Measurements from ENCODE around the gene MS4A4E. TPM values are rescaled to one million over a fixed set of nuclear protein-coding genes. Genes with fewer than 3 reads are reported as not detected.

MS4A4E gene
- total RNA-seq, 4 donors from 2014 or later: 0.91 to 7.9 (median 2.8) TPM

DNA sequence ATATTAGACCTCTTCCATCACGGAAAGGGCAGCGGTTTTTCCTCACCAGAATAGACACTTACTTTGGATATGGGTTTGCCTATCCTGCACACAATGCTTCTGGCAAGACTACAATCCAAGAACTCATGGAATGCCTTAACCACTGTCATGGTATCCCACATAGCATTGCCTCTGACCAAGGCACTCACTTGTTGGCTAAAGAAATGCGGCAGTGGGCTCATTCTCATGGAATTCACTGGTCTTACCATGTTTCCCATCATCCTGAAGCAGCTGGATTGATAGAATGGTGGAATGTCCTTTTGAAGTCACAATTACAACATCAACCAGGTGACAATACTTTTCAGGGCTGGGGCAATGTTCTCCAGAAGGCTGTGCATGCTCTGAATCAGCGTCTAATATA, 20.8 kb downstream of the MS4A4E start:
- DNase-seq (ENCODE audit: extremely low spot score): no peak
- Histone ChIP-seq H3K9me3 (no peaks in the 10 kb centered on the region), H3K4me3 (no peak overlapping the region), H3K27ac (replicated peaks in 1 of 4) (no peak overlapping the region), H3K36me3 (no peaks in the 10 kb centered on the region), H3K4me1 (no peaks in the 10 kb centered on the region), H3K27me3 (no peaks in the 10 kb centered on the region)
- TF ChIP-seq POLR2AphosphoS5 (IDR thresholded peaks at IDR 0.05) (no peak), EP300 (IDR thresholded peaks at IDR 0.05) (no peak), POLR2A (IDR thresholded peaks at IDR 0.05; ENCODE audit: low read depth) (no peak), CTCF (IDR thresholded peaks at IDR 0.05) (no peak)
- WGBS: 89% methylated on average over 4 of the region's 4 CpGs
- intact Hi-C loops (cut with DNase I): no loop called here

- intact Hi-C loops (cut with DNase I): no loop called here
- H3K27ac ChIP-seq (replicated peaks in 1 of 4): no peak overlapping the region
- 77% methylated on average over 3 of the region's 3 CpGs for WGBS
- no peaks in the 10 kb centered on the region for H3K4me1 ChIP-seq
- TF ChIP-seq EP300 (IDR thresholded peaks at IDR 0.05) (no peak), POLR2AphosphoS5 (IDR thresholded peaks at IDR 0.05) (no peak), CTCF (IDR thresholded peaks at IDR 0.05) (no peak), POLR2A (IDR thresholded peaks at IDR 0.05; ENCODE audit: low read depth) (no peak)
- no peak for DNase-seq (ENCODE audit: extremely low spot score)
- no peaks in the 10 kb centered on the region for H3K27me3 ChIP-seq
- H3K9me3 ChIP-seq: no peaks in the 10 kb centered on the region
- H3K36me3 ChIP-seq: no peaks in the 10 kb centered on the region
- H3K4me3 ChIP-seq: no peak overlapping the region
Measured at GRCh38 chr11:60221692-60222091, 21.2 kb downstream of the MS4A4E start.

DNA sequence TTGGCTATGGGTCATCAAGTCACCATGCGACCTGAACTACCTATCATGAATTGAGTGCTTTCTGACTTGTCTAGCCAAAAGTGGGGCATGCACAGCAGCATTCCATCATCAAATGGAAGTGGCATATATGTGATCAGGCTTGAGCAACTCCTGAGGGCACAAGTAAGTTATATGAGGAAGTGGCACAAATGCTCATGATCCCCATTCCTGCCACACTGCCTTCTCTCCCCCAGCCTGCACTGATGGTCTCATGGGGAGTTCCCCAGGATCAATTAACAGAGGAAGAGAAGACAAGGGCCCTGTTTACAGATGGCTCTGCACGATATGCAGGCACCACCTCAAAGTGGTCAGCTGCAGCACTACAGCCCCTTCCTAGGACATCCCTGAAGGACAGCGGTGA, 21.8 kb downstream of the MS4A4E start:
- Histone ChIP-seq H3K27me3 (no peaks in the 10 kb centered on the region), H3K4me3 (no peak overlapping the region), H3K9me3 (no peaks in the 10 kb centered on the region), H3K27ac (replicated peaks in 1 of 4) (no peak overlapping the region), H3K4me1 (no peaks in the 10 kb centered on the region), H3K36me3 (no peaks in the 10 kb centered on the region)
- intact Hi-C loops (cut with DNase I): no loop called here
- WGBS: 90% methylated on average over 3 of the region's 3 CpGs
- no peak for DNase-seq (ENCODE audit: extremely low spot score)
- TF ChIP-seq POLR2A (IDR thresholded peaks at IDR 0.05; ENCODE audit: low read depth): no peak
- no peak for TF ChIP-seq EP300 (IDR thresholded peaks at IDR 0.05)
- TF ChIP-seq POLR2AphosphoS5 (IDR thresholded peaks at IDR 0.05): no peak
- no peak for TF ChIP-seq CTCF (IDR thresholded peaks at IDR 0.05)

DNA sequence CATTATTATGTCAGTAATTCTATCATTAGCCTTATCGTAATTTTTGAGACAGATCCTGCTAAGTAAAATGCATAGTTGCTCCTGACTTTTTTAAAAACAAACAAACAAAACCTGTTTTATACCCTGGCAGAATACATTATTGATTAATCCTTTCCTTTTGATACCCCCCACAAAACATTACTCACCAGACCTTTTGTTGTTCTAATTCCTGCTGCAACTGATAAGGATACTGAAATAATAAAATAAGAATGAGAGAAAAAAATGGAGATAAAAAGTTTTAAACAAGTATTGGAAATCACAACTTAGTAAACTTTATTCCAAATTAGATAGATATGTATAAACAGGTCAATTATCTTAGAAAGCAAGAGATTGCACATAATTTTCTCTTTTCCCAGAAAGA, 28.6 kb downstream of the MS4A4E start:
- no peaks in the 10 kb centered on the region for H3K9me3 ChIP-seq
- TF ChIP-seq CTCF (IDR thresholded peaks at IDR 0.05) (no peak), POLR2A (IDR thresholded peaks at IDR 0.05; ENCODE audit: low read depth) (no peak)
- intact Hi-C loops (cut with DNase I): no loop called here
- H3K4me1 ChIP-seq: no peaks in the 10 kb centered on the region
- 94% methylated on average over 1 of the region's 1 CpG for WGBS
- no peak for DNase-seq (ENCODE audit: extremely low spot score)
- no peaks in the 10 kb centered on the region for H3K27me3 ChIP-seq
- no peak overlapping the region for H3K4me3 ChIP-seq
- no peaks in the 10 kb centered on the region for H3K36me3 ChIP-seq
- H3K27ac ChIP-seq (replicated peaks in 1 of 4): no peak overlapping the region

GRCh38 chr11:60211206-60211605, 31.7 kb downstream of the MS4A4E start:
- no peak overlapping the region for H3K27ac ChIP-seq (replicated peaks in 1 of 4)
- no peak overlapping the region for H3K4me3 ChIP-seq
- DNase-seq (ENCODE audit: extremely low spot score): no peak
- intact Hi-C loops (cut with DNase I): no loop called here
- no peaks in the 10 kb centered on the region for H3K4me1 ChIP-seq
- no peaks in the 10 kb centered on the region for H3K9me3 ChIP-seq
- TF ChIP-seq CTCF (IDR thresholded peaks at IDR 0.05): no peak
- TF ChIP-seq POLR2AphosphoS5 (IDR thresholded peaks at IDR 0.05): no peak
- no peak for TF ChIP-seq EP300 (IDR thresholded peaks at IDR 0.05)
- no peak for TF ChIP-seq POLR2A (IDR thresholded peaks at IDR 0.05; ENCODE audit: low read depth)
- 94% methylated on average over 4 of the region's 4 CpGs for WGBS
- H3K36me3 ChIP-seq: no peaks in the 10 kb centered on the region
- no peaks in the 10 kb centered on the region for H3K27me3 ChIP-seq
